ENCODE measurements around the gene PLXDC1.

The PLXDC1 gene

GRCh38 chr17:39118674-39119419, 32.6 kb downstream of the PLXDC1 start:
- Histone ChIP-seq H3K9me3 (ENCODE audit: low read length) (no peaks in the 10 kb centered on the region), H3K27ac (ENCODE audit: low read depth, low read length) (no peak overlapping the region), H3K4me3 (ENCODE audit: low read depth in 1 of 2, low read length in 2 of 2) (no peak overlapping the region), H3K9ac (ENCODE audit: low read length) (no peak overlapping the region), H3K27me3 (ENCODE audit: control insufficient read depth in 1 of 2, insufficient read depth in 2 of 2, low read length in 2 of 2) (no peaks in the 10 kb centered on the region), H3K36me3 (ENCODE audit: insufficient read depth, low read length) (no peaks in the 10 kb centered on the region), H3K4me1 (ENCODE audit: insufficient read depth, low read length) (peaks cover 13% of the 10 kb centered on the region)

- no peaks in the 10 kb centered on the region for H3K36me3 ChIP-seq (ENCODE audit: insufficient read depth, low read length)
- no peak overlapping the region for H3K4me3 ChIP-seq (ENCODE audit: low read depth in 1 of 2, low read length in 2 of 2)
- H3K4me1 ChIP-seq (ENCODE audit: insufficient read depth, low read length) = peaks cover 13% of the 10 kb centered on the region
- H3K9ac ChIP-seq (ENCODE audit: low read length) = no peak overlapping the region
- H3K27me3 ChIP-seq (ENCODE audit: control insufficient read depth in 1 of 2, insufficient read depth in 2 of 2, low read length in 2 of 2) = no peaks in the 10 kb centered on the region
- no peak overlapping the region for H3K27ac ChIP-seq (ENCODE audit: low read depth, low read length)
- no peaks in the 10 kb centered on the region for H3K9me3 ChIP-seq (ENCODE audit: low read length)
Measured at GRCh38 chr17:39116224-39116623, 35.2 kb downstream of the PLXDC1 start.

GRCh38 chr17:39115135-39115534, 36.3 kb downstream of the PLXDC1 start:
- Histone ChIP-seq H3K9ac (ENCODE audit: low read length) (peak overlapping the region; percentile 2), H3K27ac (ENCODE audit: low read depth, low read length) (peak overlapping the region; percentile 50)

GRCh38 chr17:39114723-39115122, 36.7 kb downstream of the PLXDC1 start:
- H3K27ac ChIP-seq (ENCODE audit: low read depth, low read length) = peak overlapping the region; percentile 50
- H3K9ac ChIP-seq (ENCODE audit: low read length) = peak overlapping the region; percentile 2
- peak overlapping the region in 1 of 2 donors; percentile 0 for H3K4me3 ChIP-seq (ENCODE audit: low read depth in 1 of 2, low read length in 2 of 2)
- peaks cover 13% of the 10 kb centered on the region for H3K4me1 ChIP-seq (ENCODE audit: insufficient read depth, low read length)
- no peaks in the 10 kb centered on the region for H3K36me3 ChIP-seq (ENCODE audit: insufficient read depth, low read length)
- H3K27me3 ChIP-seq (ENCODE audit: control insufficient read depth in 1 of 2, insufficient read depth in 2 of 2, low read length in 2 of 2) = no peaks in the 10 kb centered on the region
- no peaks in the 10 kb centered on the region for H3K9me3 ChIP-seq (ENCODE audit: low read length)

More at GRCh38 chr17:39115135-39115534, 36.3 kb downstream of the PLXDC1 start:
- Histone ChIP-seq H3K36me3 (ENCODE audit: insufficient read depth, low read length) (no peaks in the 10 kb centered on the region), H3K9me3 (ENCODE audit: low read length) (no peaks in the 10 kb centered on the region), H3K27me3 (ENCODE audit: control insufficient read depth in 1 of 2, insufficient read depth in 2 of 2, low read length in 2 of 2) (no peaks in the 10 kb centered on the region), H3K4me1 (ENCODE audit: insufficient read depth, low read length) (peaks cover 13% of the 10 kb centered on the region), H3K4me3 (ENCODE audit: low read depth in 1 of 2, low read length in 2 of 2) (peak overlapping the region in 1 of 2 donors; percentile 0)

- Histone ChIP-seq H3K9ac (ENCODE audit: low read length) (no peak overlapping the region), H3K4me3 (ENCODE audit: low read depth in 1 of 2, low read length in 2 of 2) (no peak overlapping the region), H3K27ac (ENCODE audit: low read depth, low read length) (no peak overlapping the region), H3K27me3 (ENCODE audit: control insufficient read depth in 1 of 2, insufficient read depth in 2 of 2, low read length in 2 of 2) (no peaks in the 10 kb centered on the region), H3K36me3 (ENCODE audit: insufficient read depth, low read length) (no peaks in the 10 kb centered on the region), H3K9me3 (ENCODE audit: low read length) (no peaks in the 10 kb centered on the region), H3K4me1 (ENCODE audit: insufficient read depth, low read length) (peaks cover 13% of the 10 kb centered on the region)
Measured at GRCh38 chr17:39113871-39114270, 37.6 kb downstream of the PLXDC1 start.

GRCh38 chr17:39110435-39111136, 40.9 kb downstream of the PLXDC1 start:
- no peaks in the 10 kb centered on the region for H3K36me3 ChIP-seq (ENCODE audit: insufficient read depth, low read length)
- no peak overlapping the region for H3K9ac ChIP-seq (ENCODE audit: low read length)
- H3K4me1 ChIP-seq (ENCODE audit: insufficient read depth, low read length) = peaks cover 10% of the 10 kb centered on the region
- no peak overlapping the region for H3K27ac ChIP-seq (ENCODE audit: low read depth, low read length)
- no peak overlapping the region for H3K4me3 ChIP-seq (ENCODE audit: low read depth in 1 of 2, low read length in 2 of 2)
- no peaks in the 10 kb centered on the region for H3K9me3 ChIP-seq (ENCODE audit: low read length)
- no peaks in the 10 kb centered on the region for H3K27me3 ChIP-seq (ENCODE audit: control insufficient read depth in 1 of 2, insufficient read depth in 2 of 2, low read length in 2 of 2)

- H3K36me3 ChIP-seq (ENCODE audit: insufficient read depth, low read length) = no peaks in the 10 kb centered on the region
- H3K4me3 ChIP-seq (ENCODE audit: low read depth in 1 of 2, low read length in 2 of 2) = no peak overlapping the region
- no peak overlapping the region for H3K27ac ChIP-seq (ENCODE audit: low read depth, low read length)
- no peaks in the 10 kb centered on the region for H3K27me3 ChIP-seq (ENCODE audit: control insufficient read depth in 1 of 2, insufficient read depth in 2 of 2, low read length in 2 of 2)
- H3K9ac ChIP-seq (ENCODE audit: low read length) = no peak overlapping the region
- H3K9me3 ChIP-seq (ENCODE audit: low read length) = no peaks in the 10 kb centered on the region
- H3K4me1 ChIP-seq (ENCODE audit: insufficient read depth, low read length) = no peaks in the 10 kb centered on the region
Measured at GRCh38 chr17:39108461-39109375, 42.7 kb downstream of the PLXDC1 start.

GRCh38 chr17:39107973-39108372, 43.5 kb downstream of the PLXDC1 start:
- Histone ChIP-seq H3K9ac (ENCODE audit: low read length) (no peak overlapping the region), H3K4me3 (ENCODE audit: low read depth in 1 of 2, low read length in 2 of 2) (no peak overlapping the region), H3K27ac (ENCODE audit: low read depth, low read length) (no peak overlapping the region), H3K27me3 (ENCODE audit: control insufficient read depth in 1 of 2, insufficient read depth in 2 of 2, low read length in 2 of 2) (no peaks in the 10 kb centered on the region), H3K36me3 (ENCODE audit: insufficient read depth, low read length) (no peaks in the 10 kb centered on the region), H3K4me1 (ENCODE audit: insufficient read depth, low read length) (no peaks in the 10 kb centered on the region), H3K9me3 (ENCODE audit: low read length) (no peaks in the 10 kb centered on the region)

GRCh38 chr17:39107155-39107554, 44.3 kb downstream of the PLXDC1 start:
- H3K36me3 ChIP-seq (ENCODE audit: insufficient read depth, low read length) = no peaks in the 10 kb centered on the region
- no peaks in the 10 kb centered on the region for H3K27me3 ChIP-seq (ENCODE audit: control insufficient read depth in 1 of 2, insufficient read depth in 2 of 2, low read length in 2 of 2)
- H3K4me1 ChIP-seq (ENCODE audit: insufficient read depth, low read length) = no peaks in the 10 kb centered on the region
- no peak overlapping the region for H3K9ac ChIP-seq (ENCODE audit: low read length)
- no peak overlapping the region for H3K27ac ChIP-seq (ENCODE audit: low read depth, low read length)
- no peaks in the 10 kb centered on the region for H3K9me3 ChIP-seq (ENCODE audit: low read length)
- H3K4me3 ChIP-seq (ENCODE audit: low read depth in 1 of 2, low read length in 2 of 2) = no peak overlapping the region

GRCh38 chr17:39105705-39106104, 45.7 kb downstream of the PLXDC1 start:
- no peak overlapping the region for H3K9ac ChIP-seq (ENCODE audit: low read length)
- no peak overlapping the region for H3K4me3 ChIP-seq (ENCODE audit: low read depth in 1 of 2, low read length in 2 of 2)
- H3K4me1 ChIP-seq (ENCODE audit: insufficient read depth, low read length) = no peaks in the 10 kb centered on the region
- H3K9me3 ChIP-seq (ENCODE audit: low read length) = no peaks in the 10 kb centered on the region
- H3K27ac ChIP-seq (ENCODE audit: low read depth, low read length) = no peak overlapping the region
- no peaks in the 10 kb centered on the region for H3K36me3 ChIP-seq (ENCODE audit: insufficient read depth, low read length)
- no peaks in the 10 kb centered on the region for H3K27me3 ChIP-seq (ENCODE audit: control insufficient read depth in 1 of 2, insufficient read depth in 2 of 2, low read length in 2 of 2)

GRCh38 chr17:39104657-39105056, 46.8 kb downstream of the PLXDC1 start:
- Histone ChIP-seq H3K4me1 (ENCODE audit: insufficient read depth, low read length) (peaks cover 5% of the 10 kb centered on the region), H3K27me3 (ENCODE audit: control insufficient read depth in 1 of 2, insufficient read depth in 2 of 2, low read length in 2 of 2) (no peaks in the 10 kb centered on the region), H3K27ac (ENCODE audit: low read depth, low read length) (no peak overlapping the region), H3K36me3 (ENCODE audit: insufficient read depth, low read length) (no peaks in the 10 kb centered on the region), H3K9ac (ENCODE audit: low read length) (no peak overlapping the region), H3K4me3 (ENCODE audit: low read depth in 1 of 2, low read length in 2 of 2) (no peak overlapping the region), H3K9me3 (ENCODE audit: low read length) (no peaks in the 10 kb centered on the region)

All from muscle layer of colon (tissue), 2 donors.